WTC11 (cell line): ENCODE data around the gene POLR3B. TPM values are rescaled to one million over a fixed set of nuclear protein-coding genes. Genes with fewer than 3 reads are reported as not detected.

Experiments used
- ATAC-seq: fragments of 200-7000 bp; cut with Tn5 transposase; 2 replicates; pipeline ENCODE4 v1.10.0; 2021; ENCODE audit warnings: mild to moderate bottlenecking, moderate library complexity
- CTCF ChIA-PET: fragments of 300-600 bp; sonication (Branson Sonifier 250); formaldehyde crosslinking; loops from one replicate; lab custom pipeline; 2021; ENCODE audit warnings: antibody characterized with exemption; lab: Charles Lee
- POLR2A ChIA-PET: fragments of 350-600 bp; sonication (Branson Sonifier 250); formaldehyde crosslinking; loops from one replicate; lab custom pipeline; 2021; ENCODE audit warnings: antibody characterized with exemption; lab: Charles Lee
- DNase-seq: peaks from one replicate; pipeline ENCODE4 v3.0.0; 2021; ENCODE audit warnings: low spot score
- H3K27ac Mint-ChIP-seq: 2 replicates; pipeline ENCODE4 v1.8.0; 2021; ENCODE audit warnings: mixed read lengths
- H3K27me3 Mint-ChIP-seq: 2 replicates; pipeline ENCODE4 v1.8.0; 2021; ENCODE audit warnings: low read depth, mild to moderate bottlenecking, moderate library complexity, mixed read lengths
- H3K36me3 Mint-ChIP-seq: 2 replicates; pipeline ENCODE4 v1.8.0; 2021; ENCODE audit warnings: mixed read lengths
- H3K4me1 Mint-ChIP-seq: 2 replicates; pipeline ENCODE4 v1.8.0; 2022; ENCODE audit warnings: mixed read lengths
- H3K4me3 Mint-ChIP-seq: 2 replicates; pipeline ENCODE4 v1.8.0; 2021; ENCODE audit warnings: mild to moderate bottlenecking, moderate library complexity, mixed read lengths
- H3K9me3 Mint-ChIP-seq: 2 replicates; pipeline ENCODE4 v1.8.0; 2021; ENCODE audit warnings: mixed read lengths
- ATF2 ChIP-seq: sonication (generic); formaldehyde crosslinking; IDR thresholded peaks from 2 replicates; pipeline ENCODE4 v1.8.1; 2022; ENCODE audit warnings: low read depth, missing genetic modification reagents, borderline replicate concordance
- ATF6 ChIP-seq: sonication (generic); formaldehyde crosslinking; IDR thresholded peaks from 2 replicates; pipeline ENCODE4 v1.8.1; 2023; ENCODE audit warnings: mild to moderate bottlenecking, missing genetic modification reagents
- CREB1 ChIP-seq: sonication (generic); formaldehyde crosslinking; IDR thresholded peaks from 2 replicates; pipeline ENCODE4 v1.8.0; 2023; ENCODE audit warnings: mild to moderate bottlenecking, missing genetic modification reagents
- E2F1 ChIP-seq: sonication (generic); formaldehyde crosslinking; IDR thresholded peaks from 2 replicates; pipeline ENCODE4 v1.8.0; 2022; ENCODE audit warnings: mild to moderate bottlenecking, missing genetic modification reagents
- FOXP1 ChIP-seq: sonication (generic); formaldehyde crosslinking; IDR thresholded peaks from 2 replicates; pipeline ENCODE4 v1.8.0; 2022; ENCODE audit warnings: missing genetic modification reagents, mild to moderate bottlenecking, moderate library complexity, borderline replicate concordance
- MAX ChIP-seq: sonication (generic); formaldehyde crosslinking; IDR thresholded peaks from 2 replicates; pipeline ENCODE4 v1.8.0; 2022; ENCODE audit warnings: mild to moderate bottlenecking, missing genetic modification reagents
- MLX ChIP-seq: sonication (generic); formaldehyde crosslinking; IDR thresholded peaks from 2 replicates; pipeline ENCODE4 v1.8.1; 2023; ENCODE audit warnings: mild to moderate bottlenecking, missing genetic modification reagents, moderate library complexity
- PRDM15 ChIP-seq: sonication (generic); formaldehyde crosslinking; IDR thresholded peaks from 2 replicates; pipeline ENCODE4 v1.8.0; 2022; ENCODE audit warnings: missing genetic modification reagents
- RORB ChIP-seq: fragments of 250-450 bp; sonication (Bioruptor Pico); IDR thresholded peaks from 2 replicates; pipeline ENCODE4 v1.9.0; 2021; ENCODE audit warnings: mild to moderate bottlenecking
- TEAD1 ChIP-seq: sonication (generic); formaldehyde crosslinking; IDR thresholded peaks from 2 replicates; pipeline ENCODE4 v1.8.0; 2022; ENCODE audit warnings: mild to moderate bottlenecking, missing genetic modification reagents
- ZBTB21 ChIP-seq: sonication (generic); formaldehyde crosslinking; IDR thresholded peaks from 2 replicates; pipeline ENCODE4 v1.8.1; 2023; ENCODE audit warnings: mild to moderate bottlenecking, missing genetic modification reagents, borderline replicate concordance
- ZMAT4 ChIP-seq: fragments of 250-450 bp; sonication (Bioruptor Pico); IDR thresholded peaks from 2 replicates; pipeline ENCODE4 v1.9.0; 2021; ENCODE audit warnings: mild to moderate bottlenecking
- ZNF121 ChIP-seq: sonication (generic); formaldehyde crosslinking; IDR thresholded peaks from 2 replicates; pipeline ENCODE4 v1.8.0; 2023; ENCODE audit warnings: missing genetic modification reagents
- ZNF423 ChIP-seq: fragments of 250-450 bp; sonication (Bioruptor Pico); IDR thresholded peaks from 2 replicates; pipeline ENCODE4 v2.1.2; 2022; ENCODE audit warnings: mild to moderate bottlenecking, moderate library complexity
- ZNF532 ChIP-seq: fragments of 250-450 bp; sonication (Bioruptor Pico); IDR thresholded peaks from 2 replicates; pipeline ENCODE4 v1.9.0; 2021; ENCODE audit warnings: mild to moderate bottlenecking, borderline replicate concordance
- total RNA-seq: library from RNA; stranded (reverse); gene quantifications from 3 replicates; pipeline ENCODE4 v1.2.3, GENCODE V29; 2021

POLR3B gene
- total RNA-seq, 1 experiment from 2014 or later, result 9.0 TPM

- Mint-ChIP-seq H3K4me3 (no peak overlapping the region), H3K27me3 (no peaks in the 10 kb centered on the region), H3K27ac (no peak overlapping the region), H3K9me3 (no peaks in the 10 kb centered on the region), H3K36me3 (no peaks in the 10 kb centered on the region), H3K4me1 (no peaks in the 10 kb centered on the region)
- ATAC-seq (no peak), DNase-seq (no peak)
- TF ChIP-seq MLX (CRISPR knock-in tag) (no peak), ZNF121 (no peak), RORB (no peak), E2F1 (no peak), ZNF532 (CRISPR knock-in tag) (no peak), CREB1 (no peak), PRDM15 (CRISPR knock-in tag) (no peak), MAX (CRISPR knock-in tag) (no peak), FOXP1 (no peak), ZMAT4 (CRISPR knock-in tag) (no peak), ATF6 (CRISPR knock-in tag) (no peak)
- POLR2A ChIA-PET, result no interaction called here
- CTCF ChIA-PET, result no interaction called here
Observed at GRCh38 chr12:106409878-106410277, 52.3 kb downstream of the POLR3B start.

GRCh38 chr12:106412563-106412962 lies 55.0 kb downstream of the POLR3B start:
- no peak for ATAC-seq
- TF ChIP-seq ATF2 (no peak), ZNF423 (CRISPR knock-in tag) (no peak), PRDM15 (CRISPR knock-in tag) (no peak), ZBTB21 (CRISPR knock-in tag) (no peak), TEAD1 (CRISPR knock-in tag) (no peak)

More at GRCh38 chr12:106412563-106412962, 55.0 kb downstream of the POLR3B start:
- Mint-ChIP-seq H3K4me1 (0 out of 2 replicates have a peak, but pooled peaks cover 2% of the 10 kb centered on the region), H3K9me3 (no peaks in the 10 kb centered on the region), H3K27ac (no peak overlapping the region), H3K4me3 (no peak overlapping the region), H3K27me3 (no peaks in the 10 kb centered on the region), H3K36me3 (no peaks in the 10 kb centered on the region)
- CTCF ChIA-PET, result no interaction called here
- DNase-seq, result no peak
- POLR2A ChIA-PET, result no interaction called here
